ENCODE results near the gene GABRA5. TPM values are rescaled to one million over a fixed set of nuclear protein-coding genes. Genes with fewer than 3 reads are reported as not detected.
"Not testable (repeated sequence)": the region's sequence is repeated elsewhere in the genome, so short reads cannot be mapped to it uniquely, and the experiment has no call there.

The GABRA5 gene
- total RNA-seq = not detected in 2 replicates

- FAIRE-seq (no peak), DNase-seq (ENCODE audit: low read depth) (no peak)
- Histone ChIP-seq H3K27me3 (ENCODE audit: control insufficient read depth, insufficient read depth, low read length) (peaks cover 5% of the 10 kb centered on the region), H3K36me3 (ENCODE audit: control insufficient read depth, insufficient read depth, low read length) (no peaks in the 10 kb centered on the region), H3K4me3 (ENCODE audit: low read depth, low read length) (no peak within 1 kb of the TSS)
- TF ChIP-seq CTCF (IDR thresholded peaks at IDR 0.05; ENCODE audit: insufficient read depth, low read length, severe bottlenecking) = peak; percentile 44
Observed at GRCh38 chr15:26866298-26867199, at the start of gene GABRA5. TSS of gene GABRA5 (plus strand) at chr15:26867062. CDS start at chr15:26869249, 2,187 bp downstream.

GRCh38 chr15:26831191-26831590, 35.7 kb upstream of the GABRA5 start:
- H3K4me3 ChIP-seq (ENCODE audit: low read depth, low read length); FAIRE-seq: not testable (repeated sequence)

GRCh38 chr15:26831951-26832350, 34.9 kb upstream of the GABRA5 start:
- FAIRE-seq = no peak
- no peaks in the 10 kb centered on the region for H3K36me3 ChIP-seq (ENCODE audit: control insufficient read depth, insufficient read depth, low read length)
- no peak for TF ChIP-seq CTCF (IDR thresholded peaks at IDR 0.05; ENCODE audit: insufficient read depth, low read length, severe bottlenecking)

More at GRCh38 chr15:26831191-26831590, 35.7 kb upstream of the GABRA5 start:
- not testable (repeated sequence) for H3K27me3 ChIP-seq (ENCODE audit: control insufficient read depth, insufficient read depth, low read length); DNase-seq (ENCODE audit: low read depth); H3K36me3 ChIP-seq (ENCODE audit: control insufficient read depth, insufficient read depth, low read length)

GRCh38 chr15:26838742-26839460, 28.0 kb upstream of the GABRA5 start:
- no peak overlapping the region for H3K4me3 ChIP-seq (ENCODE audit: low read depth, low read length)
- peak; percentile 38 for TF ChIP-seq CTCF (IDR thresholded peaks at IDR 0.05; ENCODE audit: insufficient read depth, low read length, severe bottlenecking)
- no peak for FAIRE-seq
- H3K27me3 ChIP-seq (ENCODE audit: control insufficient read depth, insufficient read depth, low read length) = no peaks in the 10 kb centered on the region
- H3K36me3 ChIP-seq (ENCODE audit: control insufficient read depth, insufficient read depth, low read length) = no peaks in the 10 kb centered on the region
- DNase-seq (ENCODE audit: low read depth) = no peak

More at GRCh38 chr15:26831951-26832350, 34.9 kb upstream of the GABRA5 start:
- no peak for DNase-seq (ENCODE audit: low read depth)
- Histone ChIP-seq H3K4me3 (ENCODE audit: low read depth, low read length) (no peak overlapping the region), H3K27me3 (ENCODE audit: control insufficient read depth, insufficient read depth, low read length) (no peaks in the 10 kb centered on the region)

- DNase-seq (ENCODE audit: low read depth) = no peak
- no peak for TF ChIP-seq CTCF (IDR thresholded peaks at IDR 0.05; ENCODE audit: insufficient read depth, low read length, severe bottlenecking)
- FAIRE-seq = no peak
- Histone ChIP-seq H3K36me3 (ENCODE audit: control insufficient read depth, insufficient read depth, low read length) (no peaks in the 10 kb centered on the region), H3K4me3 (ENCODE audit: low read depth, low read length) (no peak overlapping the region), H3K27me3 (ENCODE audit: control insufficient read depth, insufficient read depth, low read length) (no peaks in the 10 kb centered on the region)
Observed at GRCh38 chr15:26841514-26841913, 25.3 kb upstream of the GABRA5 start.

GRCh38 chr15:26841941-26842340, 24.9 kb upstream of the GABRA5 start:
- H3K36me3 ChIP-seq (ENCODE audit: control insufficient read depth, insufficient read depth, low read length) = no peaks in the 10 kb centered on the region
- FAIRE-seq = no peak
- no peak overlapping the region for H3K4me3 ChIP-seq (ENCODE audit: low read depth, low read length)
- TF ChIP-seq CTCF (IDR thresholded peaks at IDR 0.05; ENCODE audit: insufficient read depth, low read length, severe bottlenecking) = no peak
- no peak for DNase-seq (ENCODE audit: low read depth)
- no peaks in the 10 kb centered on the region for H3K27me3 ChIP-seq (ENCODE audit: control insufficient read depth, insufficient read depth, low read length)

Data from bronchial epithelial cell (primary cell).